Panc1 (cell line): ENCODE data around the gene SGCG.

Experiments
- POLR2AphosphoS5 ChIP-seq: IDR thresholded peaks from 2 replicates; pipeline ENCODE4 v1.6.1; 2012; ENCODE audit warnings: mild to moderate bottlenecking, low read depth, low read length, moderate library complexity
- SIN3A ChIP-seq: IDR thresholded peaks from 2 replicates; pipeline ENCODE4 v1.6.1; 2012; ENCODE audit warnings: low read depth, mild to moderate bottlenecking, low read length, moderate library complexity, borderline replicate concordance; ENCODE audit not compliant: insufficient read depth
- TF ChIP-seq, protein P1 (sequence below): fragments of 450-650 bp; IDR thresholded peaks from 2 replicates; pipeline ENCODE4 v1.5.1; 2017; ENCODE audit warnings: mild to moderate bottlenecking
- TF ChIP-seq, protein P2 (sequence below), 2 experiments: IDR thresholded peaks; 2 replicates each; pipeline ENCODE4 v1.6.1; 2011 to 2012; ENCODE audit warnings: low read depth in 2 of 2, control low read depth in 1 of 2, low read length in 1 of 2, mild to moderate bottlenecking in 1 of 2, moderate library complexity in 1 of 2; ENCODE audit not compliant: insufficient read depth in 1 of 2

DNA sequence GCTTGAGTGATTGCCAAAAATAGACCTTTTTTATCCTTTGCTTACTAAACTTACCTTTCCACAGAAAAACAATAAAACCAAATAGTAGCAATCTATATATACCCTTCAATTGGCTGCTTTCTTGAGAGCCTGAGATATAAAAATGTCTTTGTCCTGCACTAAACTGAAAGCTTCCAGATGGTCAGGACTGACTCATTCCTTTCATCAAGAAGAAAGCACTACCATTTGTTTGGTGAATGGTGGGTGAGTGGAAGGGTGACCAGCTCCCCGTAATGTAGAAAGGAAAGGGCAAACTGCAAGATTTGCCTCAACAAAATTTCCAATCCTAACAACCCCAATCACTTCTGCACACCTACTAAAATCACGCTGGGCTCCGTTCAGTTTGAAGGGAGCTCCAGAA is 184.9 kb downstream of the SGCG start:
- TF ChIP-seq, protein P1, sequence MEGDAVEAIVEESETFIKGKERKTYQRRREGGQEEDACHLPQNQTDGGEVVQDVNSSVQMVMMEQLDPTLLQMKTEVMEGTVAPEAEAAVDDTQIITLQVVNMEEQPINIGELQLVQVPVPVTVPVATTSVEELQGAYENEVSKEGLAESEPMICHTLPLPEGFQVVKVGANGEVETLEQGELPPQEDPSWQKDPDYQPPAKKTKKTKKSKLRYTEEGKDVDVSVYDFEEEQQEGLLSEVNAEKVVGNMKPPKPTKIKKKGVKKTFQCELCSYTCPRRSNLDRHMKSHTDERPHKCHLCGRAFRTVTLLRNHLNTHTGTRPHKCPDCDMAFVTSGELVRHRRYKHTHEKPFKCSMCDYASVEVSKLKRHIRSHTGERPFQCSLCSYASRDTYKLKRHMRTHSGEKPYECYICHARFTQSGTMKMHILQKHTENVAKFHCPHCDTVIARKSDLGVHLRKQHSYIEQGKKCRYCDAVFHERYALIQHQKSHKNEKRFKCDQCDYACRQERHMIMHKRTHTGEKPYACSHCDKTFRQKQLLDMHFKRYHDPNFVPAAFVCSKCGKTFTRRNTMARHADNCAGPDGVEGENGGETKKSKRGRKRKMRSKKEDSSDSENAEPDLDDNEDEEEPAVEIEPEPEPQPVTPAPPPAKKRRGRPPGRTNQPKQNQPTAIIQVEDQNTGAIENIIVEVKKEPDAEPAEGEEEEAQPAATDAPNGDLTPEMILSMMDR = no peak
- TF ChIP-seq POLR2AphosphoS5 (no peak), SIN3A (no peak)
- TF ChIP-seq, protein P2, sequence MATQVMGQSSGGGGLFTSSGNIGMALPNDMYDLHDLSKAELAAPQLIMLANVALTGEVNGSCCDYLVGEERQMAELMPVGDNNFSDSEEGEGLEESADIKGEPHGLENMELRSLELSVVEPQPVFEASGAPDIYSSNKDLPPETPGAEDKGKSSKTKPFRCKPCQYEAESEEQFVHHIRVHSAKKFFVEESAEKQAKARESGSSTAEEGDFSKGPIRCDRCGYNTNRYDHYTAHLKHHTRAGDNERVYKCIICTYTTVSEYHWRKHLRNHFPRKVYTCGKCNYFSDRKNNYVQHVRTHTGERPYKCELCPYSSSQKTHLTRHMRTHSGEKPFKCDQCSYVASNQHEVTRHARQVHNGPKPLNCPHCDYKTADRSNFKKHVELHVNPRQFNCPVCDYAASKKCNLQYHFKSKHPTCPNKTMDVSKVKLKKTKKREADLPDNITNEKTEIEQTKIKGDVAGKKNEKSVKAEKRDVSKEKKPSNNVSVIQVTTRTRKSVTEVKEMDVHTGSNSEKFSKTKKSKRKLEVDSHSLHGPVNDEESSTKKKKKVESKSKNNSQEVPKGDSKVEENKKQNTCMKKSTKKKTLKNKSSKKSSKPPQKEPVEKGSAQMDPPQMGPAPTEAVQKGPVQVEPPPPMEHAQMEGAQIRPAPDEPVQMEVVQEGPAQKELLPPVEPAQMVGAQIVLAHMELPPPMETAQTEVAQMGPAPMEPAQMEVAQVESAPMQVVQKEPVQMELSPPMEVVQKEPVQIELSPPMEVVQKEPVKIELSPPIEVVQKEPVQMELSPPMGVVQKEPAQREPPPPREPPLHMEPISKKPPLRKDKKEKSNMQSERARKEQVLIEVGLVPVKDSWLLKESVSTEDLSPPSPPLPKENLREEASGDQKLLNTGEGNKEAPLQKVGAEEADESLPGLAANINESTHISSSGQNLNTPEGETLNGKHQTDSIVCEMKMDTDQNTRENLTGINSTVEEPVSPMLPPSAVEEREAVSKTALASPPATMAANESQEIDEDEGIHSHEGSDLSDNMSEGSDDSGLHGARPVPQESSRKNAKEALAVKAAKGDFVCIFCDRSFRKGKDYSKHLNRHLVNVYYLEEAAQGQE (IDR thresholded peaks at IDR 0.05; ENCODE audit: insufficient read depth in 1 of 2, low read depth in 2 of 2, low read length in 1 of 2) = no peak
